GM19438 (cell line): Measurements from ENCODE around the gene HMCN2.

Experiments
- ATAC-seq: cut with Tn5 transposase; IDR thresholded peaks from one replicate; pipeline ENCODE4 v1.9.1; 2021; ENCODE audit warnings: low read depth; ENCODE audit not compliant: unreplicated experiment

HMCN2 gene

DNA sequence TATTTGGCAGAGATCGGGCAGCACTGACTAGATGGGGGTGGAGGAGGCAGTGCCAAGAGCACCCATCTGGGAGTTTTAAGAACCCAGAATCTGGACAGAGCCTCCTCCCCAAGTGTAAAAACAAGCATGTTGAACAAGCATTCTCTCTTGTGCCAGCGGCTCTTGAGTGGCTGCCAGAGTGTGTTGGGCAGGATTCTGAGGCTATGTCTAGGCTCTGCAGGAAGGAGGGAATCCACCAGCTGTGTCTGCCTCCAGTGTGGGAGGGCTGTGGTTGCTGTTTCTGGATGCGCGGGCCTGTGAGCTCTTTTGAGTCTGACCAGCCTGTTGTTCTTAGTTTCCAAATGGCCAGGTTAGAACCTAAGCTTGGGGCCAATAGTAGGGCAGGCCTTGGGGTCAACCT lies 39.8 kb downstream of the HMCN2 start:
- ATAC-seq: no peak

DNA sequence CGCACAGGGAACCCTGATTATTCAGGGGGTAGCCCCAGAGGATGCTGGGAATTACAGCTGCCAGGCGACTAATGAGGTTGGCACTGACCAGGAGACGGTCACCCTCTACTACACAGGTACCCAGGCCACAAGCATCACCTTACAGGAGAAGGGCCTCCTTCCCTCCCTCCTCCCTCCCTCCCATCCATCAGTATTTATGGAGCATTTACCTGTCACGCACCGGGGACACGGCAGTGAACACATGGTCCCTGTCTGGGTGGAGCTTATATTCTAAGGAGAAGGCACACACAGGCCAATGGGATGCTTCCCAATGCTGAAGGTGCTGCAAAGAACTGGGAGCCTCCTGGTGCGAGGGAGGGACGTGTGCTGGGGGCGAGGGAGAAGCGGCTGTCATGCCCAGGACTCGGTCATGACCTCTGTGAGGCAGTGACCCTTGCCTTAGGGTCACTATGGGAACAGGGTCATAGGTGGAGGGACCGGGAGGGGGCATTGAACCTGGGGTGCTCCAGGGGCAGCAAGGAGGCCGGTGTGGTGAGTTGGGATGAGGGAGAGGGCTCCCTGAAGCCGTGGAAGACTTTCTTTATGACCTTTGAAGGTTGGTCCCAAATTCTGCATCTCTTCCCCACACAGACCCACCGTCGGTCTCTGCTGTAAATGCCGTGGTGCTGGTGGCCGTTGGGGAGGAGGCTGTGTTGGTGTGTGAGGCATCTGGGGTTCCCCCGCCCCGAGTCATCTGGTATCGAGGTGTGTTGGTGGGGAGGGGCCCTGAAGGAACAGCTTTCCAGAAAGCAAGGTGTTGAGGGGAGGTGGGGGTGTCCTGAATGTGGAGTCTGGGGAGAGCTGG lies 41.5 kb downstream of the HMCN2 start:
- ATAC-seq: no peak

GRCh38 chr9:130307667-130307943 lies 42.0 kb downstream of the HMCN2 start:
- no peak for ATAC-seq

- ATAC-seq: no peak
Measured at GRCh38 chr9:130308081-130308571, 42.6 kb downstream of the HMCN2 start.

DNA sequence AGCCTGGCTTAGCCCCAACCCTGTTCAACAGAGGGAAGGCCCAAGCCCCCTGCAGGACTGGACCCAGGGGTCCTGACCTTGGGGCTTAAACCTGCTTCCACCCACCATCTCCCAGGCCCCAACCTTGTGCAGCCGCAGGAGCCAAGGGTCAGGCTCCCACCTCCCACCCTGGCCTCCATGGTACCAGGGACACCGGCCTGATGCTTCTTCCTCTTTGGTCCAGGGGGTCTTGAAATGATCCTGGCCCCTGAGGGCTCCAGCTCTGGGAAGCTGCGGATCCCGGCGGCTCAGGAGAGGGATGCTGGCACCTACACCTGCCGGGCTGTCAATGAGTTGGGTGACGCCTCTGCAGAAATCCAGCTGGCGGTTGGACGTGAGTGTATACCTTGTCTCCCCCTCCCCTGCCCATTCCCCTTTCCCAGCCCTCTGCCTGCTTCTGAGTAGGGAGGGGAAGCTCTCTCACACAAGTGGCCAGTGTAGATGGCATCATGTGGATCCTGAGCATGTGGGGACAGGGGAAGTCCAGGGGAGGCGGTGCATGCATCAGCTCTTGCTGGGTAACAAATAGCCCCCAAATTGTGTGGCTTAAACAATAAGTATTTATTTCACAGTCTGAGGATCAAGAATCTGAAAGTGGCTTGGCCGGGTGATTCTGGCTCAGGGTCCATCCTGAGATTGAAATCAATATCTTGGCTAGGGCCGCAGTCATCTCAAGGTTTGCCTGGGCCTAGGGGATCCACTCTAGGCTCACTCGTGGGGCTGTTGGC lies 44.3 kb downstream of the HMCN2 start:
- no peak for ATAC-seq

- no peak for ATAC-seq
Measured at GRCh38 chr9:130310456-130310855, 44.9 kb downstream of the HMCN2 start.

GRCh38 chr9:130311003-130311402 lies 45.4 kb downstream of the HMCN2 start:
- no peak for ATAC-seq

DNA sequence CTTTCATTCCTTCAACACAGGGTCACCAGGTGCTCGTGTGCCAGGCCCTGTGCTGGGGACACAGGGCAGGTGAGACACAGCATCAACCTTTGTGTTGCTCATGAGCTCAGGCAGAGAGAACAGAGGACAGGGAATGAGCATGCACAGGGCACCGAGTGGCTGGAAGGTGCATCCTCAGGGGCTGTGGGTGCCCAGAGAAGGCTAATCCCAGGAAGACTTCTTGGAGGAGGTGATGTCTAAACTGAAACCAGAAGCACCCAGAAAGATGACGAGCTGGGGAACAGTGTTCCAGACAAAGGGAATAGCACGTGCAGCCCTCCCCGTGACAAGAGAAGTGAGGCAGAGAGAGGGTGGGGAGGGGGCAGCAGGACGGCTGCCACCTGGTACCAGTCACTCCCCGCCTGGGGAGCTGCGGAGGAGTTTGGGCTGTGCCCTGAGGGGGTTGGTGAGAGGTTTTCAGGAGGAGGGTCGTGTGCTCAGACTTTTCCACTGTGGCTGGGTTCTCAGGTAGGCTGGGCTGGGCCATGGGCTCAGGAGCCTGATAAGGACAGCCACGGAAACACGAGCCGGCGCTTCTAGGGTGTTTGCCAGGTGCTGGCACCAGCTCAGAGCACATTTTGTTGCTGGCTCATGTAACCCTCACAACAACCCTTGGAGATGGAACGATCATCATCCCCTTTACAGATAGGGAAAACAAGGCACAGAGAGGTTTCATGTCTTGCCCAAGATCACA lies 46.0 kb downstream of the HMCN2 start:
- ATAC-seq: no peak

- no peak for ATAC-seq
Measured at GRCh38 chr9:130313103-130313858, 47.7 kb downstream of the HMCN2 start.

DNA sequence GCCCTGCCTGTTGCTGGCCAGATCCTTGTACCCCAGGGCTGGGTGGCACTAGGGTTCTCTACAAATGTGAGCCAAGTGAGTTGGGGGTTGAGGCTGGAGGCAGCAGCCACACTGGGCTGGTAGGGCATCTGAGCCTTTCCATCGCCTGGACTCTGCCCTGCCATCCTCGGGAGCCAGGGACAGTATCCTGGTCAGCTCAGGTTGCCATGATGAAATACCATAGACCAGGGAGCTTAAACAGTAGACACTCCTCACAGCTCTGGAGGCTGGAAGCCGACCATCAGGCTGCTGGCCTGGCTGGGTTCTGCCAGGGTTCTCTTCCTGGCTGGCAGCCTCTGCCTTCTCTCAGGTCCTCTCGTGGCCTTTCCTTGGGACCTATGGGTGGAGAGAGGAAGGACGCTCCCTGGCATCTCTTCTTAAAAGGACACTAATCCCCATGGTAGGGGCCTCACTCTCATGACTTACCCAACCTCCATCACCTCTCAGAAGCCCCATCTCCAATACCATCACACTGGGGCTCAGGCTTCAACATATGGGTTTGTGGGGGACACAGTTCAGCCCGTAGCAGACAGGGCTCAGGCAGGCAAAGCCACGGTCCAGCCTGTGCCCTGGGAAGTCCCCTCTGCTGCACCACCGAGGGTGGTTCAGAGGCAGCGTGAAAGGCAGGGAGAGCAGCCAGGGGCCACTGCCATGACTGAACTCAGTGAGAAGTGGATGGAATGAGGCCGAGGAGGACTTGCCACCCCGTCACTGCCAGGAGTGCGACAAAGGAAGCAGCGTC lies 50.1 kb downstream of the HMCN2 start:
- ATAC-seq: no peak

DNA sequence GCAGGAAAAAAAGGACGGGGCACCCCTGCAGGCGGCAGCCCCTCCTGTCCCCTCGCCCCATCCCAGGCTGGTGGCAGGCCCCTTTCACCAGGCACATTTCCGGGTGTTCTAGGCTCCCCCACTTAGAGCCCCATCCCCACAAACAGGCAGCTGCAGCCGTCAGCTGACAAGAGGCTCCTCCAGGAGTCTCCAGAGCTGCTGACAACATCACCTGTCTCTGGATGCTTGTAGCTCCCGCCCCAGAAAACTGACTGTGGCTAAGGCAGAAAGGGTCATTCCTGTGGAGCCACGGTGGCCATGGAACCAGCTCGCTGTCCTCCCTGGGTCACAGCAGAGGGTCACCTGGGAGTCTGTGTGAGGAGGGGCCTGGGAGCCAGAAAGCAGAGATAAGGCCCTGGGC lies 50.9 kb downstream of the HMCN2 start:
- ATAC-seq: no peak

DNA sequence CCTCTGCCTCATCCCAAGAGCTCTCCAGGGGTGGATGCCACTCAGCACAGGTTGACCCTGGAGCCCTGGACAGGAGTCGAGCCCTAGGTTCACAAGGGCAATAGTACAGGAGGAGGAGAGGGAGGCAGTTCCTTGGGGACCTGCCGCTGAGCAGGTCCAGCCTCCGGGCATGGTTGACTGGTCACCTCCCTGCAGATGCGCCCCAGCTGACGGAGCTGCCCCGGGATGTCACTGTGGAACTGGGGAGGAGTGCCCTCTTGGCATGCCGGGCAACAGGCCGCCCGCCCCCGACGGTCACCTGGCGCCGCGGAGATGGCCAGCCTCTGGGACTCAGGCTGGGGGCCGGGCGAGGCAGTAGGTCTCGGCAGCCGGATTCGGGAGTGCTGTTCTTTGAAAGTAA lies 53.7 kb downstream of the HMCN2 start:
- ATAC-seq: no peak

DNA sequence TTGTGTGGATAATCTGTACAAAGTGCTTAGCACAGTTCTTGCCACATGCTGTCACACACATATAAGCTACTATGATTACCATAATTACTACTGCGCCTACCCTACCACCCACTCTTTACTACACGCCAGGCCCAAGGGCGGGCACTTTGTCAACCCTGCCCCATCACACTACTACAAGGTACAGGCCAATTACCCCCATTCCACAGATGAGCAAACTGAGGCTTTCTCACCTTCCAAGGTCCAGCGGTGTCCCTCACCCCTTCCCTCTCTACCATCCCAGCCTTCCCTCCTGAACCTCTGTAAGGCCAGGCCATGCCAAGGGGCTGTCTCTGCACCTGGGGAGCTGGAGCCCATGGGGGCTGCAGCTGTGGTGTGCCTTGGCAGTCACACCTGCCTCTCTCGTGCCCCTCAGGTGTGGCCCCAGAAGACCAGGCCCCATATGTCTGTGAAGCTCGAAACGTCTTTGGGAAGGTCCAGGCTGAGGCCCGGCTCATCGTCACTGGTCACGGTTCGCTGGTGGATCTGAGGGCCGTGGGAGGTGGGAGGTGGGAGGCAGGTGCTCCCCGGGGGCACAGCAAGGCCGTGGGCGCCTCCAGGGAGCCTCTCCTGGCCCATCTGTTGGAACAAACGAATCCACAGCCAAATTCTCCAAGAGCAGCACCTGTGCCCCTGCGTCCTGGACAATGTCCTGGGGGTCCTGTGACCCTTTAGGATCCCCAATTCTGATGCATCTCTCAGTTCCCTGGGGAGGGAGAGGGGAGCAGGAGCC lies 54.6 kb downstream of the HMCN2 start:
- ATAC-seq: no peak

- no peak for ATAC-seq
Measured at GRCh38 chr9:130320723-130321481, 55.3 kb downstream of the HMCN2 start.

DNA sequence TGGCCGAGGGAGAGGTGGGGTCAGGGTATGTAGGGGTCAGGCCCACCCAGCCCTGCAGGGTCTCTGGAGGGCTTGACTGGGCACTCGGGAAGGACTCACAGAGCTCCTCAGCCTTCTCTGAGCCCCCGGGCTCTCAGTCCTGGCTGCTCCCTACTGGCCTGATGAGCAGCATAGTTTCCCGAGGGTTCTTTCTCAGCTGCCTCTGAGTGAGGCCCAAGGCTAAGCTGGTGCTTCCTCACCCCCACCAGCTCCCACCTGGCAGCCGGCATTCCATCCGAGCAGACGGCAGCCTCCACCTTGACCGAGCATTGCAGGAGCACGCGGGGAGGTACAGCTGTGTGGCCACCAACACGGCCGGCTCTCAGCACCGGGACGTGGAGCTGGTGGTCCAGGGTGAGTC lies 56.0 kb downstream of the HMCN2 start:
- ATAC-seq: no peak

- no peak for ATAC-seq
Measured at GRCh38 chr9:130323051-130323745, 57.6 kb downstream of the HMCN2 start.

DNA sequence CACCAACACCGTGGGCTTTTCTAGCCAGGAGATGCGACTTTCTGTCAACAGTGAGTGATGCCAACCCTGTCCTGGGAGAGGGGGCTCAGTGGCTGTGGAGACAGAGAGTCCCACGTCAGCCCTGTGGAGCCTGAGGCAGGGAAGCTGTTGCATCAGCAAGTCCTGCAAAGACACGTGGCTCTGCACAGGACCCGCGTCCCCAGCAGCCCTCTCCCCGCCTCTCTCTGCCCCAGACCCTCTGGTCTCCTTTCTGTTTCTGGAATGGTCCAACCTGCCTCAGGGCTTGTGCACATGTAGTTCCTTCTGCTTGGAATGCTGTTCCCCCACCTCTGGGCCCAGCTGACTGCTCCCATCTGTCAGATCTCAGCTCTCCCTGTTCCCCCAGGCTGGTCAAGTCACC lies 60.4 kb downstream of the HMCN2 start:
- ATAC-seq: no peak
